ENCODE data around the gene CAMK2G.

- TF ChIP-seq CTCF (conservative IDR thresholded peaks at IDR 0.05; ENCODE audit: low read depth in 2 of 2) (no peak), REST (IDR thresholded peaks at IDR 0.05; ENCODE audit: unreplicated experiment) (no peak), EZH2phosphoT487 (IDR thresholded peaks at IDR 0.05; ENCODE audit: unreplicated experiment) (no peak), JUNB (IDR thresholded peaks at IDR 0.05; ENCODE audit: unreplicated experiment) (no peak), EZH2 (IDR thresholded peaks at IDR 0.05; ENCODE audit: low read depth, unreplicated experiment) (no peak), CREB1 (CRISPR knock-in tag; IDR thresholded peaks at IDR 0.05; ENCODE audit: low read depth) (no peak), POLR2AphosphoS5 (IDR thresholded peaks at IDR 0.05; ENCODE audit: low read depth) (no peak), ETS1 (IDR thresholded peaks at IDR 0.05) (no peak), STAT1 (IDR thresholded peaks at IDR 0.05; ENCODE audit: unreplicated experiment) (no peak), NANOG (IDR thresholded peaks at IDR 0.05; ENCODE audit: borderline replicate concordance) (no peak), ZNF462 (CRISPR knock-in tag; IDR thresholded peaks at IDR 0.05) (no peak)
These were observed 37.9 kb downstream of the CAMK2G start for GRCh38 chr10:73836427-73836980.

Data from GM23338 (cell line).